Esophagus muscularis mucosa (tissue), 3 donors: ENCODE results near the gene ZNF83.

Source experiments
- CTCF ChIP-seq, 3 experiments: fragments of 200-600 bp in 2 of 3; fragments of 450-650 bp in 1 of 3; sonication (generic) in 2 of 3; IDR thresholded peaks; one replicate each; pipeline ENCODE4 v1.5.1; 2017 to 2019; ENCODE audit warnings: antibody characterized with exemption in 3 of 3, mild to moderate bottlenecking in 2 of 3, moderate library complexity in 1 of 3
- POLR2A ChIP-seq: fragments of 450-650 bp; IDR thresholded peaks from one replicate; pipeline ENCODE4 v1.6.1; 2017; ENCODE audit warnings: antibody characterized with exemption, moderate library complexity, mild to moderate bottlenecking, low read depth
- POLR2AphosphoS5 ChIP-seq, 2 donors: sonication (generic); formaldehyde crosslinking; IDR thresholded peaks; one replicate each; pipeline ENCODE4 v1.6.1; 2017; ENCODE audit warnings: antibody characterized with exemption in 2 of 2

DNA sequence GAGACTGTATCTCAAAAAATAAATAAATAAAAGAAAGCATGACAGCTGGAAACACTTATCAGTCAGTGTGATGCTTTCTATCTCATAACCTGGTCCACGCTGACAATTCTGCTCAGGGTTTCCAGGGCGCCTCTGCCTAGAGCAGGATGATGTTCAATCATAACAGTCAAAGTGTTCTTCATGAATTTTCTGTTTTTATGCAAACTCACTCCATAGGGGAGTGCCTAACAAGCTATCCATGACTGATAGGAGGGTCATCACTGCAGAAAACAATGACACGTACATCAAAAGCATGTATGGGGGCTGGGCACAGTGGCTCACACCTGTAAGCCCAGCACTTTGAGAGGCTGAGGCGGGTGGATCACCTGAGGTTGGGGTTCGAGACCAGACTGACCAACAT, 41.4 kb upstream of the ZNF83 start:
- TF ChIP-seq CTCF (IDR thresholded peaks at IDR 0.05): no peak
- TF ChIP-seq POLR2A: no peak
- TF ChIP-seq POLR2AphosphoS5 (IDR thresholded peaks at IDR 0.05): no peak
